NT2/D1 (cell line): ENCODE results near the gene DLG2.

Experiments
- YY1 ChIP-seq: IDR thresholded peaks from 2 replicates; pipeline ENCODE4 v1.6.1; 2011; ENCODE audit not compliant: insufficient read length, insufficient read depth
- ZNF274 ChIP-seq: IDR thresholded peaks from 2 replicates; pipeline ENCODE4 v1.6.1; 2011; ENCODE audit warnings: mild to moderate bottlenecking, low read depth, low read length

DNA sequence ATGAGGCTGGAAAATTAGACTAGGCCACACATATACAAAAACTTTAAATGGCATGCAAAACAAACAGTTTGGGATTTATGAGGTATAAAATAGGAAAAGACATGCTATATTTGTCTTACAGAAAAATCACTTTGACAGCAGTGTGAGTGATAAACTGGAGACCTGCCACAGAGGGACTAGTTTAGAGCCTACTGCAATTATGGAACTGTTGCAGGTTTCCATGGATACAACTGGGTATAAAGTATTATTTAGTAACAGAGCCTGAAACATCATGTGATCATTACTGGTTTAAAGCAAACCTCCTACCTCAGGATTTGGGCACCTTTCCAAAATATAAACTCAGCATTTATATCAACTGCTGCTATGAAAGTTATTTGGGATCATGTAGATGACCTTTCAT lies 1032.5 kb downstream of the DLG2 start:
- TF ChIP-seq ZNF274 (no peak), YY1 (no peak)
